Astrocyte (in vitro differentiated cells and primary cell): ENCODE data around the gene CNTNAP2.

ENCODE experiments used
- CTCF ChIP-seq: IDR thresholded peaks from 2 replicates; pipeline ENCODE4 v1.5.1; 2011; ENCODE audit warnings: low read depth, mild to moderate bottlenecking, inconsistent platforms, low read length, moderate library complexity; ENCODE audit not compliant: insufficient read depth
- EZH2 ChIP-seq: IDR thresholded peaks from 2 replicates; pipeline ENCODE4 v1.6.1; 2012; ENCODE audit warnings: mild to moderate bottlenecking, low read length, inconsistent platforms; ENCODE audit not compliant: insufficient read depth

GRCh38 chr7:147563669-147564068 lies 1447.1 kb downstream of the CNTNAP2 start:
- TF ChIP-seq CTCF (no peak), EZH2 (no peak)
